ENCODE data around the gene TSPAN18.

DNA sequence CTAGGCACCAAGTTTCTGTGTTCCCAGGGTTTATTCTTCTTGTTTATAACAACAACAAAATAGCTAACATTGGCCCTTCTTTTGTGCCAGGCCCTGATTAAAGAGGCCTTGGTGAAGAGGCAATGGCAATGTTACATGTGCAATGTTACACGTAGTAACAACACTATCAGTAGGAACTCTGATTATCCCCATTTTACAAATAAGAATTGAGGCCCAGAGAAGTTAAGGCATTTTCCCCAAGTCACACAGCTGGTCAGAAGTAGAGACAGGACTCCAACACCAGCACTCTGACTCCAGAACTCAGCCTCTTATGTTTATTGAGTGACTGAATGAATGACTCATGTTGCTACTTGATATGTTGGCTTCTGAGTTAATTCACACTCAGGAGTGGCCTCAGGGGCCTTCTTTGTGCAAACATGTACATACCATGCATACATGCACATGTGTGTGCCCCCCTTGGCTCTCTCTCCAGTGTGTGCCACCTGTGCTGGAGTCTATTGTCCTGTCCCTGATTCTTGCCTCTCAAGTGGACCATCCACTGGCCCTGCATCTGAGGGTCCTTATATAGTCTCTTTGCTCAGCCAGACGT is 125.5 kb downstream of the TSPAN18 start:
- TF ChIP-seq, protein P1, sequence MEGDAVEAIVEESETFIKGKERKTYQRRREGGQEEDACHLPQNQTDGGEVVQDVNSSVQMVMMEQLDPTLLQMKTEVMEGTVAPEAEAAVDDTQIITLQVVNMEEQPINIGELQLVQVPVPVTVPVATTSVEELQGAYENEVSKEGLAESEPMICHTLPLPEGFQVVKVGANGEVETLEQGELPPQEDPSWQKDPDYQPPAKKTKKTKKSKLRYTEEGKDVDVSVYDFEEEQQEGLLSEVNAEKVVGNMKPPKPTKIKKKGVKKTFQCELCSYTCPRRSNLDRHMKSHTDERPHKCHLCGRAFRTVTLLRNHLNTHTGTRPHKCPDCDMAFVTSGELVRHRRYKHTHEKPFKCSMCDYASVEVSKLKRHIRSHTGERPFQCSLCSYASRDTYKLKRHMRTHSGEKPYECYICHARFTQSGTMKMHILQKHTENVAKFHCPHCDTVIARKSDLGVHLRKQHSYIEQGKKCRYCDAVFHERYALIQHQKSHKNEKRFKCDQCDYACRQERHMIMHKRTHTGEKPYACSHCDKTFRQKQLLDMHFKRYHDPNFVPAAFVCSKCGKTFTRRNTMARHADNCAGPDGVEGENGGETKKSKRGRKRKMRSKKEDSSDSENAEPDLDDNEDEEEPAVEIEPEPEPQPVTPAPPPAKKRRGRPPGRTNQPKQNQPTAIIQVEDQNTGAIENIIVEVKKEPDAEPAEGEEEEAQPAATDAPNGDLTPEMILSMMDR (IDR thresholded peaks at IDR 0.05) = no peak
- TF ChIP-seq POLR2A (IDR thresholded peaks at IDR 0.05) (no peak), EP300 (IDR thresholded peaks at IDR 0.05; ENCODE audit: low read depth) (no peak), POLR2AphosphoS5 (IDR thresholded peaks at IDR 0.05) (no peak)

Data from transverse colon (tissue), 4 donors.